B cell (primary cell): Measurements from ENCODE around the gene PBX2. TPM values are rescaled to one million over a fixed set of nuclear protein-coding genes. Genes with fewer than 3 reads are reported as not detected.
A peak's percentile ranks its signal among the peaks of the same experiment; 100 is the strongest.

ENCODE experiments used
- ATAC-seq: fragments of 200-7000 bp; cut with Tn5 transposase; one replicate; pipeline ENCODE4 v1.10.0; 2021; ENCODE audit warnings: low read depth, mild to moderate bottlenecking, moderate number of reproducible peaks, moderate library complexity
- CTCF ChIA-PET: fragments of 350-600 bp; sonication (Branson Sonifier 250); formaldehyde crosslinking; loops from one replicate; lab custom pipeline; 2021; ENCODE audit warnings: antibody characterized with exemption, inconsistent platforms; lab: Charles Lee
- POLR2A ChIA-PET: fragments of 350-600 bp; sonication (Branson Sonifier 250); formaldehyde crosslinking; loops from one replicate; lab custom pipeline; 2021; ENCODE audit warnings: antibody characterized with exemption; lab: Charles Lee
- DNase-seq: peaks from one replicate; pipeline ENCODE4 v3.0.0; 2013
- H2AFZ ChIP-seq: 2 replicates; pipeline ENCODE4 v1.6.1; 2012; ENCODE audit warnings: mild to moderate bottlenecking, low read depth, low read length; ENCODE audit not compliant: insufficient read depth, poor library complexity, severe bottlenecking
- H3K27ac ChIP-seq, 2 donors: 1 replicate in 1 of 2; 2 replicates in 1 of 2; pipeline ENCODE4 v1.5.1; 2012 to 2013; ENCODE audit warnings: low read length in 2 of 2, mild to moderate bottlenecking in 2 of 2, moderate library complexity in 1 of 2
- H3K27me3 ChIP-seq, 4 experiments: fragments of 200-600 bp in 1 of 4; sonication (generic) in 1 of 4; replicated peaks in 1 of 4; 1 replicate in 2 of 4; 2 replicates in 2 of 4; pipeline versions ENCODE4 v1.6.1 to v1.7.0; 2013 to 2016; ENCODE audit warnings: low read length in 3 of 4, mild to moderate bottlenecking in 2 of 4, mixed read lengths in 1 of 4, moderate library complexity in 1 of 4; ENCODE audit not compliant: insufficient read depth in 4 of 4, control insufficient read depth in 3 of 4; ENCODE audit errors: control extremely low read depth in 1 of 4
- H3K36me3 ChIP-seq, 2 experiments: replicated peaks in 1 of 2; 1 replicate in 1 of 2; 2 replicates in 1 of 2; pipeline versions ENCODE4 v1.6.1 to v1.7.1; 2013; ENCODE audit warnings: low read length in 1 of 2; ENCODE audit not compliant: insufficient read depth in 2 of 2, control insufficient read depth in 1 of 2; ENCODE audit errors: control extremely low read depth in 1 of 2, extremely low read depth in 1 of 2
- H3K4me1 ChIP-seq, 2 donors: fragments of 200-600 bp in 1 of 2; sonication (generic) in 1 of 2; 1 replicate in 1 of 2; 2 replicates in 1 of 2; pipeline versions ENCODE4 v1.5.1 to v1.6.1; 2013 to 2017; ENCODE audit warnings: low read length in 2 of 2; ENCODE audit not compliant: control insufficient read depth in 2 of 2, insufficient read depth in 2 of 2
- H3K4me2 ChIP-seq: replicated peaks from 2 replicates; pipeline ENCODE3; 2012; ENCODE audit warnings: mild to moderate bottlenecking, low read depth, low read length; ENCODE audit not compliant: poor library complexity, severe bottlenecking
- H3K4me3 ChIP-seq, 5 experiments: fragments of 200-600 bp in 1 of 5; sonication (generic) in 1 of 5; 1 replicate in 3 of 5; 2 replicates in 2 of 5; pipeline versions ENCODE4 v1.5.1 to v1.7.0; 2011 to 2016; ENCODE audit warnings: low read length in 4 of 5, mild to moderate bottlenecking in 4 of 5, low read depth in 2 of 5, control low read depth in 1 of 5, moderate library complexity in 1 of 5; ENCODE audit not compliant: insufficient read depth in 1 of 5; ENCODE audit errors: control extremely low read depth in 1 of 5, extremely low read depth in 1 of 5
- H3K79me2 ChIP-seq: fragments of 200-600 bp; sonication (generic); one replicate; pipeline ENCODE4 v1.6.0; 2016; ENCODE audit warnings: low read length; ENCODE audit not compliant: control insufficient read depth, insufficient read depth
- H3K9ac ChIP-seq: fragments of 200-600 bp; sonication (generic); 2 replicates; pipeline ENCODE4 v1.6.1; 2017; ENCODE audit warnings: mild to moderate bottlenecking, low read length, moderate library complexity
- H3K9me3 ChIP-seq, 3 donors: one replicate each; pipeline versions ENCODE4 v1.6.1 to v1.7.1; 2013; ENCODE audit warnings: low read length in 2 of 3; ENCODE audit not compliant: control insufficient read depth in 2 of 3, insufficient read depth in 1 of 3; ENCODE audit errors: control extremely low read depth in 1 of 3
- H4K20me1 ChIP-seq: 2 replicates; pipeline ENCODE4 v1.6.0; 2012; ENCODE audit warnings: mild to moderate bottlenecking, low read length; ENCODE audit not compliant: insufficient read depth, control insufficient read depth, poor library complexity, severe bottlenecking
- H3K27ac Mint-ChIP-seq: one replicate; pipeline ENCODE4 v1.8.0; 2021; ENCODE audit warnings: mixed read lengths
- H3K27me3 Mint-ChIP-seq: one replicate; pipeline ENCODE4 v1.8.0; 2021; ENCODE audit warnings: mixed read lengths
- H3K4me1 Mint-ChIP-seq: one replicate; pipeline ENCODE4 v1.8.0; 2021; ENCODE audit warnings: mixed read lengths
- H3K4me3 Mint-ChIP-seq: one replicate; pipeline ENCODE4 v1.8.0; 2021; ENCODE audit warnings: mixed read lengths
- H3K9me3 Mint-ChIP-seq: one replicate; pipeline ENCODE4 v1.8.0; 2022; ENCODE audit warnings: mixed read lengths; ENCODE audit not compliant: insufficient read depth
- EZH2 ChIP-seq: IDR thresholded peaks from 2 replicates; pipeline ENCODE4 v1.6.1; 2012; ENCODE audit warnings: borderline replicate concordance, low read depth, mild to moderate bottlenecking, moderate library complexity, low read length; ENCODE audit not compliant: insufficient read depth, poor library complexity, severe bottlenecking
- WGBS: methylation state at CpG from one replicate; pipeline ENCODE4 v1.1.5; 2013; ENCODE audit warnings: missing lambda C conversion rate; ENCODE audit not compliant: insufficient coverage; 5-methylcytosine and 5-hydroxymethylcytosine counted together
- intact Hi-C: fragments of 100-400 bp; cut with micrococcal nuclease; formaldehyde crosslinking; loops from one replicate; pipeline ENCODE4 v1.10.0; 2022
- polyA plus RNA-seq: library from polyadenylated mRNA; depleted of rRNA; stranded (reverse); fragments of >200 nt; gene quantifications from 2 replicates; pipeline ENCODE4 v1.2.3, GENCODE V29; 2012
- total RNA-seq, 2 donors: library from RNA; stranded (reverse); fragments of 120-200 nt in 1 of 2; gene quantifications; 1 replicate in 1 of 2; 2 replicates in 1 of 2; pipeline versions ENCODE4 v1.2.3 to v1.2.4, GENCODE V29; 2013 to 2022
- TF ChIP-seq, protein P1 (sequence below): fragments of 200-600 bp; IDR thresholded peaks from one replicate; pipeline ENCODE4 v1.8.0; 2022; ENCODE audit warnings: antibody characterized with exemption, mild to moderate bottlenecking

PBX2 gene
- total and polyA plus RNA-seq, 2 donors (not counting 1 experiment from before 2014, with no cell fraction given), result 128 to 188 TPM

DNA sequence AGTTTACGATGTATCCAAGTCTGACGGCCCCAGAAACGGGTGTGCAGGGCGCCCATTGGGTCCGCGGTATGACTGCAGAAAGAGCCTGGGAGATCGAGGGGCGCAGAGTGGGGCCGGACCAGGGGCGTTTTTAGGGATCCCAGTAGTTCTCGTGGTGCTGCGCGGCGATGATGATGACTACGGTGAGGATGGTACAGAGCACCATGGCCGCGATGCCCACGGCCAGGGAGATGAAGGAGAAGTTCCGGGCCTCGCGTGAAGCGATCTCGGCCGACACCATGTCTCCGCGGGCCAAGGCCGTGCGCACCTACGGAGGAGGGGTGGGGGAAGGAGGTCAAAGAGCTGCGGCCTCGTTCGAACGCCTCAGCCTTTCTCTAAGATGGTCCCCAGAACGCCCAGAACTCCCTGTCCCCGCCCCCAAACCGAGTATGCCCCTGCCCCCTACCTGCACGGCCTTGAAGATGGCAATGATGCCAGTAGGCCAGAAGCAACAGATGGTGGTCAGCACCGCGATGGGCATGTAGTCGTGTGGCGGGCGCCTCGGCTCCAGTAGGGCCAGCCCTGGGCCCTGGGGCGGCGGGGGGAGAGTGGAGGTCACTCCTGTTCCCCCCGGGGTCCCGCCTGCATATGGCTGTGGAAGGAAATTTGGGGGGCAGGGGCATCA is 40.8 kb downstream of the PBX2 start:
- no peak for DNase-seq
- Mint-ChIP-seq H3K9me3 (no peaks in the 10 kb centered on the region), H3K4me1 (peaks cover 45% of the 10 kb centered on the region), H3K4me3 (peak overlapping the region; percentile 73), H3K27ac (no peak overlapping the region), H3K27me3 (peaks cover 65% of the 10 kb centered on the region)
- peak overlapping the region; percentile 43 for H3K9ac ChIP-seq
- H3K4me2 ChIP-seq, result peak overlapping the region; percentile 61
- POLR2A ChIA-PET, result interaction anchor here (0.6 kb wide), 1 partner anchor 19 kb away, joined by 8 read pairs; the partner anchor contains the start of gene FKBPL
- 38% methylated on average over 43 of the region's 47 CpGs for WGBS
- TF ChIP-seq, protein P1, sequence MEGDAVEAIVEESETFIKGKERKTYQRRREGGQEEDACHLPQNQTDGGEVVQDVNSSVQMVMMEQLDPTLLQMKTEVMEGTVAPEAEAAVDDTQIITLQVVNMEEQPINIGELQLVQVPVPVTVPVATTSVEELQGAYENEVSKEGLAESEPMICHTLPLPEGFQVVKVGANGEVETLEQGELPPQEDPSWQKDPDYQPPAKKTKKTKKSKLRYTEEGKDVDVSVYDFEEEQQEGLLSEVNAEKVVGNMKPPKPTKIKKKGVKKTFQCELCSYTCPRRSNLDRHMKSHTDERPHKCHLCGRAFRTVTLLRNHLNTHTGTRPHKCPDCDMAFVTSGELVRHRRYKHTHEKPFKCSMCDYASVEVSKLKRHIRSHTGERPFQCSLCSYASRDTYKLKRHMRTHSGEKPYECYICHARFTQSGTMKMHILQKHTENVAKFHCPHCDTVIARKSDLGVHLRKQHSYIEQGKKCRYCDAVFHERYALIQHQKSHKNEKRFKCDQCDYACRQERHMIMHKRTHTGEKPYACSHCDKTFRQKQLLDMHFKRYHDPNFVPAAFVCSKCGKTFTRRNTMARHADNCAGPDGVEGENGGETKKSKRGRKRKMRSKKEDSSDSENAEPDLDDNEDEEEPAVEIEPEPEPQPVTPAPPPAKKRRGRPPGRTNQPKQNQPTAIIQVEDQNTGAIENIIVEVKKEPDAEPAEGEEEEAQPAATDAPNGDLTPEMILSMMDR, result no peak
- TF ChIP-seq EZH2, result no peak
- peaks cover 0 to 16% (median 3%) of the 10 kb centered on the region in 3 donors for H3K9me3 ChIP-seq
- no peaks in the 10 kb centered on the region for H3K79me2 ChIP-seq
- H4K20me1 ChIP-seq, result no peaks in the 10 kb centered on the region
- no peak overlapping the region for H3K27ac ChIP-seq
- ATAC-seq, result peak; percentile 9
- no peaks in the 10 kb centered on the region for H3K36me3 ChIP-seq
- peaks cover 0 to 62% (median 30%) of the 10 kb centered on the region in 4 experiments for H3K27me3 ChIP-seq
- peak overlapping the region; percentile 54 for H2AFZ ChIP-seq
- peaks cover 28 to 29% of the 10 kb centered on the region in 2 donors for H3K4me1 ChIP-seq
- H3K4me3 ChIP-seq, result peak overlapping the region in 4 of 5 experiments; percentile 21 to 53 (median 38)
- intact Hi-C loops, result no loop called here
- CTCF ChIA-PET, result no interaction called here
